SK-N-SH treated with all-trans-retinoic acid at 6 μM for 48 hours (cell line): Measurements from ENCODE around the gene MTUS2.
"Not testable (repeated sequence)": the region's sequence is repeated elsewhere in the genome, so short reads cannot be mapped to it uniquely, and the experiment has no call there.

Experiments
- ARNTL ChIP-seq: fragments of 450-650 bp; formaldehyde crosslinking; IDR thresholded peaks from 2 replicates; pipeline ENCODE4 v1.5.0; 2020; ENCODE audit warnings: low read depth, mild to moderate bottlenecking, moderate library complexity, borderline replicate concordance
- CREB5 ChIP-seq: fragments of 250-450 bp; sonication (Bioruptor Pico); IDR thresholded peaks from 2 replicates; pipeline ENCODE4 v1.5.1; 2020; ENCODE audit warnings: low read depth, mild to moderate bottlenecking, moderate library complexity
- CSDC2 ChIP-seq: fragments of 250-450 bp; sonication (Bioruptor Pico); IDR thresholded peaks from 2 replicates; pipeline ENCODE4 v1.5.0; 2020; ENCODE audit warnings: mild to moderate bottlenecking, moderate library complexity
- PATZ1 ChIP-seq: fragments of 250-450 bp; sonication (Bioruptor Pico); IDR thresholded peaks from 2 replicates; pipeline ENCODE4 v1.8.0; 2020; ENCODE audit warnings: mild to moderate bottlenecking, moderate library complexity, borderline replicate concordance
- RARB ChIP-seq: fragments of 250-450 bp; sonication (Bioruptor Pico); IDR thresholded peaks from 2 replicates; pipeline ENCODE4 v1.8.0; 2021; ENCODE audit warnings: mild to moderate bottlenecking, moderate library complexity
- SNAI2 ChIP-seq: fragments of 250-450 bp; sonication (Bioruptor Pico); IDR thresholded peaks from 2 replicates; pipeline ENCODE4 v1.5.0; 2020; ENCODE audit warnings: mild to moderate bottlenecking, moderate library complexity
- TOX ChIP-seq: fragments of 250-450 bp; sonication (Bioruptor Pico); IDR thresholded peaks from 2 replicates; pipeline ENCODE4 v1.8.0; 2021; ENCODE audit warnings: mild to moderate bottlenecking, moderate library complexity, borderline replicate concordance
- TSHZ2 ChIP-seq: fragments of 250-450 bp; sonication (Bioruptor Pico); IDR thresholded peaks from 2 replicates; pipeline ENCODE4 v1.5.0; 2020; ENCODE audit warnings: mild to moderate bottlenecking, moderate library complexity
- ZC3H10 ChIP-seq: fragments of 250-450 bp; sonication (Bioruptor Pico); IDR thresholded peaks from 2 replicates; pipeline ENCODE4 v1.5.1; 2021; ENCODE audit warnings: mild to moderate bottlenecking, moderate library complexity
- ZFP3 ChIP-seq: fragments of 250-450 bp; sonication (Bioruptor Pico); IDR thresholded peaks from 2 replicates; pipeline ENCODE4 v1.5.0; 2020; ENCODE audit warnings: mild to moderate bottlenecking, moderate library complexity
- ZFP30 ChIP-seq: fragments of 450-650 bp; formaldehyde crosslinking; IDR thresholded peaks from 2 replicates; pipeline ENCODE4 v1.5.0; 2022; ENCODE audit warnings: mild to moderate bottlenecking, moderate library complexity
- ZNF565 ChIP-seq: fragments of 450-650 bp; formaldehyde crosslinking; conservative IDR thresholded peaks from 2 replicates; pipeline ENCODE4 v1.5.0; 2020; ENCODE audit warnings: low read depth, mild to moderate bottlenecking, moderate library complexity
- ZNF70 ChIP-seq: fragments of 450-650 bp; formaldehyde crosslinking; IDR thresholded peaks from 2 replicates; pipeline ENCODE4 v1.5.0; 2020; ENCODE audit warnings: mild to moderate bottlenecking, moderate library complexity
- ZNF8 ChIP-seq: fragments of 450-650 bp; formaldehyde crosslinking; IDR thresholded peaks from 2 replicates; pipeline ENCODE4 v1.5.0; 2020; ENCODE audit warnings: mild to moderate bottlenecking, moderate library complexity

GRCh38 chr13:29202753-29203152, 382.6 kb downstream of the MTUS2 start:
- not testable (repeated sequence) for TF ChIP-seq CREB5 (CRISPR knock-in tag); TOX; TSHZ2 (CRISPR knock-in tag); PATZ1; ZNF8 (CRISPR knock-in tag); RARB; ZFP30; ZNF565; ZC3H10 (CRISPR knock-in tag); ZFP3 (CRISPR knock-in tag); SNAI2 (CRISPR knock-in tag); ARNTL (CRISPR knock-in tag); ZNF70; CSDC2 (CRISPR knock-in tag)
